HepG2 (cell line): Measurements from ENCODE around the gene SFRP4. TPM values are rescaled to one million over a fixed set of nuclear protein-coding genes. Genes with fewer than 3 reads are reported as not detected.

Experiments used
- CAMTA2 ChIP-seq: sonication (generic); formaldehyde crosslinking; IDR thresholded peaks from 2 replicates; pipeline ENCODE4 v1.4.0; 2020; ENCODE audit warnings: mild to moderate bottlenecking, missing genetic modification reagents, borderline replicate concordance
- CENPT ChIP-seq: sonication (generic); formaldehyde crosslinking; IDR thresholded peaks from 2 replicates; pipeline ENCODE4 v1.8.0; 2022; ENCODE audit warnings: low read depth, mild to moderate bottlenecking, moderate library complexity, missing genetic modification reagents
- FUBP1 ChIP-seq: sonication (generic); formaldehyde crosslinking; IDR thresholded peaks from 2 replicates; pipeline ENCODE4 v1.5.1; 2020; ENCODE audit warnings: missing genetic modification reagents, mild to moderate bottlenecking, borderline replicate concordance
- HMGA1 ChIP-seq: sonication (generic); formaldehyde crosslinking; conservative IDR thresholded peaks from 2 replicates; pipeline ENCODE4 v1.4.0; 2020; ENCODE audit warnings: missing genetic modification reagents
- HNRNPH1 ChIP-seq: fragments of 200-400 bp; formaldehyde crosslinking; optimal IDR thresholded peaks from 2 replicates; pipeline ENCODE3; 2017; ENCODE audit warnings: mild to moderate bottlenecking, low read depth, low read length
- HOXA5 ChIP-seq: sonication (generic); formaldehyde crosslinking; IDR thresholded peaks from 2 replicates; pipeline ENCODE4 v1.4.0; 2020; ENCODE audit warnings: missing genetic modification reagents
- KDM6A ChIP-seq: IDR thresholded peaks from 2 replicates; pipeline ENCODE4 v1.6.1; 2016; ENCODE audit warnings: low read depth
- MED8 ChIP-seq: sonication (generic); formaldehyde crosslinking; IDR thresholded peaks from 2 replicates; pipeline ENCODE4 v1.8.1; 2023; ENCODE audit warnings: mild to moderate bottlenecking, missing genetic modification reagents; ENCODE audit not compliant: insufficient replicate concordance
- PBX3 ChIP-seq: sonication (generic); formaldehyde crosslinking; IDR thresholded peaks from 2 replicates; pipeline ENCODE4 v1.8.1; 2023; ENCODE audit warnings: missing genetic modification reagents, inconsistent platforms, borderline replicate concordance
- PHF21A ChIP-seq: sonication (generic); formaldehyde crosslinking; IDR thresholded peaks from 2 replicates; pipeline ENCODE4 v1.5.0; 2020; ENCODE audit warnings: mild to moderate bottlenecking, missing genetic modification reagents
- RAD51 ChIP-seq: fragments of 450-650 bp; IDR thresholded peaks from 2 replicates; pipeline ENCODE4 v1.6.1; 2016; ENCODE audit warnings: borderline replicate concordance
- REXO4 ChIP-seq: sonication (generic); formaldehyde crosslinking; IDR thresholded peaks from 2 replicates; pipeline ENCODE4 v1.8.0; 2022; ENCODE audit warnings: missing genetic modification reagents, mild to moderate bottlenecking, borderline replicate concordance
- SIN3B ChIP-seq: fragments of 150-350 bp; IDR thresholded peaks from 2 replicates; pipeline ENCODE4 v1.6.1; 2014; ENCODE audit warnings: low read length
- STAT6 ChIP-seq: sonication (generic); formaldehyde crosslinking; IDR thresholded peaks from 2 replicates; pipeline ENCODE4 v1.4.0; 2020; ENCODE audit warnings: missing genetic modification reagents, mild to moderate bottlenecking, borderline replicate concordance
- ZFP37 ChIP-seq: sonication (generic); formaldehyde crosslinking; IDR thresholded peaks from 2 replicates; pipeline ENCODE4 v1.4.0; 2020; ENCODE audit warnings: missing genetic modification reagents, borderline replicate concordance
- ZIK1 ChIP-seq: sonication (generic); formaldehyde crosslinking; IDR thresholded peaks from 2 replicates; pipeline ENCODE4 v1.5.0; 2020; ENCODE audit warnings: mild to moderate bottlenecking, low read depth, missing genetic modification reagents, borderline replicate concordance
- ZNF101 ChIP-seq: sonication (generic); formaldehyde crosslinking; IDR thresholded peaks from 2 replicates; pipeline ENCODE4 v1.4.0; 2020; ENCODE audit warnings: mild to moderate bottlenecking, low read depth, missing genetic modification reagents, borderline replicate concordance
- ZNF20 ChIP-seq: sonication (generic); formaldehyde crosslinking; IDR thresholded peaks from 2 replicates; pipeline ENCODE4 v1.4.0; 2020; ENCODE audit warnings: mild to moderate bottlenecking, moderate library complexity, missing genetic modification reagents
- ZNF564 ChIP-seq: sonication (generic); formaldehyde crosslinking; IDR thresholded peaks from 2 replicates; pipeline ENCODE4 v1.8.1; 2023; ENCODE audit warnings: mild to moderate bottlenecking, missing genetic modification reagents
- ZNF7 ChIP-seq: IDR thresholded peaks from 2 replicates; pipeline ENCODE4 v1.6.1; 2016; ENCODE audit warnings: missing biosample characterization, missing genetic modification reagents
- ZNF83 ChIP-seq: sonication (generic); formaldehyde crosslinking; IDR thresholded peaks from 2 replicates; pipeline ENCODE4 v1.4.0; 2020; ENCODE audit warnings: missing genetic modification reagents, mild to moderate bottlenecking, borderline replicate concordance
- ZNF883 ChIP-seq: sonication (generic); formaldehyde crosslinking; IDR thresholded peaks from 2 replicates; pipeline ENCODE4 v1.5.1; 2020; ENCODE audit warnings: mild to moderate bottlenecking, missing genetic modification reagents; ENCODE audit errors: not compliant biosample characterization
- ZSCAN20 ChIP-seq: sonication (generic); formaldehyde crosslinking; IDR thresholded peaks from 2 replicates; pipeline ENCODE4 v1.4.0; 2020; ENCODE audit warnings: missing genetic modification reagents, mild to moderate bottlenecking, borderline replicate concordance
- polyA plus RNA-seq, 8 experiments: library from polyadenylated mRNA; depleted of rRNA in 3 of 8; stranded (reverse) in 7 of 8; unstranded in 1 of 8; fragments of >200 nt; fragmentation: Illumina TruSeq in 4 of 8; extraction: Trizol in 4 of 8; gene quantifications; 2 replicates each; pipeline versions ENCODE4 v1.2.1 to v1.2.3, GENCODE V29; 2011 to 2016; ENCODE audit warnings: low read depth in 4 of 8, missing spikeins in 1 of 8, mixed read lengths in 1 of 8; ENCODE audit not compliant: insufficient read depth in 1 of 8
- total RNA-seq, 5 experiments: library from RNA; depleted of rRNA; stranded (reverse); fragments of >200 nt; fragmentation: Illumina TruSeq; extraction: Trizol; gene quantifications; 2 replicates each; pipeline ENCODE4 v1.2.3, GENCODE V29; 2016; ENCODE audit warnings: low read depth in 1 of 5

Gene SFRP4
- total and polyA plus RNA-seq, 2 of the 13 experiments (the other 11 are each of a cell fraction or from before 2014, with no cell fraction given) = 0.96 to 1.8 TPM

- no peak for TF ChIP-seq CAMTA2 (CRISPR knock-in tag)
- no peak for TF ChIP-seq FUBP1 (CRISPR knock-in tag)
- peak; percentile 93 for TF ChIP-seq ZNF883 (CRISPR knock-in tag)
- peak; percentile 13 for TF ChIP-seq MED8 (CRISPR knock-in tag)
- TF ChIP-seq ZSCAN20 = 0 out of 2 replicates have a peak, but pooled peaks have one; percentile 29
- TF ChIP-seq ZFP37 = no peak
- TF ChIP-seq ZNF83 (CRISPR knock-in tag) = peak; percentile 75
- TF ChIP-seq HNRNPH1 = no peak
- no peak for TF ChIP-seq KDM6A (CRISPR knock-in tag)
- no peak for TF ChIP-seq STAT6 (CRISPR knock-in tag)
- TF ChIP-seq ZIK1 (CRISPR knock-in tag) = 0 out of 2 replicates have a peak, but pooled peaks have one; percentile 35
- no peak for TF ChIP-seq ZNF564
- peak; percentile 70; the same call in 1 of the 2 replicates for TF ChIP-seq ZNF20 (CRISPR knock-in tag)
- no peak for TF ChIP-seq REXO4 (CRISPR knock-in tag)
- TF ChIP-seq SIN3B = no peak
- no peak for TF ChIP-seq CENPT (CRISPR knock-in tag)
- peak; percentile 63 for TF ChIP-seq HOXA5
- no peak for TF ChIP-seq HMGA1
- TF ChIP-seq PBX3 (CRISPR knock-in tag) = no peak
- no peak for TF ChIP-seq ZNF101 (CRISPR knock-in tag)
- no peak for TF ChIP-seq ZNF7 (CRISPR knock-in tag)
- peak; percentile 57; the same call in 1 of the 2 replicates for TF ChIP-seq PHF21A
- TF ChIP-seq RAD51 = no peak
Observed at GRCh38 chr7:37920849-37921805, 4.5 kb upstream of the SFRP4 start (continued).
